D721Med (cell line): ENCODE data around the gene DNASE2B.

Source experiments
- DNase-seq: peaks from one replicate; pipeline ENCODE4 v3.0.0; 2011; ENCODE audit warnings: low spot score; ENCODE audit not compliant: insufficient read length
- FAIRE-seq: peaks from 2 replicates; lab custom pipeline; 2011; peaks lifted over from hg19 to GRCh38; lab: Jason Lieb, UNC
- CTCF ChIP-seq: IDR thresholded peaks from 2 replicates; pipeline ENCODE4 v1.5.1; 2012; ENCODE audit warnings: mild to moderate bottlenecking, control low read depth; ENCODE audit not compliant: insufficient read depth; ENCODE audit errors: missing control alignments

The DNASE2B gene

GRCh38 chr1:84355556-84355955, 42.7 kb upstream of the DNASE2B start:
- FAIRE-seq: no peak
- TF ChIP-seq CTCF: no peak
- DNase-seq: no peak

GRCh38 chr1:84356881-84357280, 41.4 kb upstream of the DNASE2B start:
- no peak for TF ChIP-seq CTCF
- DNase-seq (no peak), FAIRE-seq (no peak)

GRCh38 chr1:84358695-84359094, 39.6 kb upstream of the DNASE2B start:
- TF ChIP-seq CTCF: no peak
- FAIRE-seq (no peak), DNase-seq (no peak)

GRCh38 chr1:84360316-84360715, 38.0 kb upstream of the DNASE2B start:
- no peak for DNase-seq
- FAIRE-seq: no peak
- TF ChIP-seq CTCF: no peak

- TF ChIP-seq CTCF: no peak
- FAIRE-seq (no peak), DNase-seq (no peak)
These were observed 36.5 kb upstream of the DNASE2B start for GRCh38 chr1:84361796-84362195.

- no peak for TF ChIP-seq CTCF
- FAIRE-seq (no peak), DNase-seq (no peak)
These were observed 35.3 kb upstream of the DNASE2B start for GRCh38 chr1:84363019-84363418.

GRCh38 chr1:84363622-84364021, 34.7 kb upstream of the DNASE2B start:
- FAIRE-seq (no peak), DNase-seq (no peak)
- TF ChIP-seq CTCF: no peak
